Central memory CD8-positive, alpha-beta T cell (primary cell): ENCODE measurements around the gene MYOF.
A peak's percentile ranks its signal among the peaks of the same experiment; 100 is the strongest.
"Not testable (repeated sequence)": the region's sequence is repeated elsewhere in the genome, so short reads cannot be mapped to it uniquely, and the experiment has no call there.

Source experiments
- ATAC-seq: fragments of 150-1000 bp; cut with Tn5 transposase; replicated peaks from 2 replicates; pipeline ENCODE4 v1.10.0; 2022; ENCODE audit warnings: mild to moderate bottlenecking, moderate FRiP score, moderate number of reproducible peaks; ENCODE audit not compliant: poor library complexity, severe bottlenecking; ENCODE audit errors: extremely low read depth
- DNase-seq, 2 donors: peaks; one replicate each; pipeline ENCODE4 v3.0.0; 2021; ENCODE audit warnings: low spot score in 2 of 2
- H3K27ac Mint-ChIP-seq: one replicate; pipeline ENCODE4 v1.8.0; 2022; ENCODE audit warnings: low read depth, mild to moderate bottlenecking, moderate library complexity, mixed read lengths
- H3K27me3 Mint-ChIP-seq: one replicate; pipeline ENCODE4 v1.8.0; 2022; ENCODE audit warnings: mixed read lengths
- H3K36me3 Mint-ChIP-seq: one replicate; pipeline ENCODE4 v1.8.0; 2022; ENCODE audit warnings: mild to moderate bottlenecking, moderate library complexity, mixed read lengths; ENCODE audit not compliant: insufficient read depth
- H3K4me1 Mint-ChIP-seq: one replicate; pipeline ENCODE4 v1.8.0; 2022; ENCODE audit warnings: mixed read lengths
- H3K4me3 Mint-ChIP-seq: one replicate; pipeline ENCODE4 v1.8.0; 2022; ENCODE audit warnings: mild to moderate bottlenecking, moderate library complexity, mixed read lengths
- H3K9me3 Mint-ChIP-seq: one replicate; pipeline ENCODE4 v1.8.0; 2022; ENCODE audit warnings: mixed read lengths

Gene MYOF

DNA sequence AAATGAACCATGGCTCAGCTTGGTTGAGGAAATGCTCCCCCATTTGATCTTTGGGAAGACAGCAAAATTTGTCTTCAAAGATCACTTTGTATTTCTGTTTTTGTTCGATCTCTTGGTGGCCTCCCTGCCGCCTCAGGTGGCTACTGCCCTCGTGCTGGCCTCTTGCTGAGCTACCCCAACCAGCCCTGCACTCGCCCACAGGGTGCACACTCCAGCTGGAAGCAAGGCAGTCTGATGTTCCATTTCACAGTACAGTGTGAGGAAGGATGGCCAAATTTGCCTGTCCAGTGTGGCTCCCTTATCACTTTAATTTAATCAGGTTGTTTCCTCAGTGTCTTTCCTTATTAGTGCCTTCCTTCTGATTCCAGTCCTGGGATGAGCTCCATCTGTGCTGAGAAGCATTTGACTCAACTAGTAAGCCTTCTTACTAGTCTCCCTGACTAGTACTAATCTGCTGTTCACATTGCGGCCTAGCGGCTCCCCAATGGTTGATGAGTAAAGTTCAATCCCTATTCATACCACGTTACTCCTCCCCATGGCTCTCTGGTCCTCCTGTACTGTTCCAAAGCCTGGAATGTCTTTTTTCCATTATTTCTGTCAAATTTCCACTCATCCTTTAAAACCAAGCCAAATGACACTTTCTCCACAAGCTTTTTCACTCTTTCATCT lies 8.2 kb downstream of the MYOF start:
- no peaks in the 10 kb centered on the region for H3K9me3 Mint-ChIP-seq
- no peak overlapping the region for H3K4me3 Mint-ChIP-seq
- ATAC-seq: no peak
- no peak overlapping the region for H3K27ac Mint-ChIP-seq
- no peaks in the 10 kb centered on the region for H3K36me3 Mint-ChIP-seq
- no peaks in the 10 kb centered on the region for H3K4me1 Mint-ChIP-seq
- no peak for DNase-seq
- no peaks in the 10 kb centered on the region for H3K27me3 Mint-ChIP-seq

DNA sequence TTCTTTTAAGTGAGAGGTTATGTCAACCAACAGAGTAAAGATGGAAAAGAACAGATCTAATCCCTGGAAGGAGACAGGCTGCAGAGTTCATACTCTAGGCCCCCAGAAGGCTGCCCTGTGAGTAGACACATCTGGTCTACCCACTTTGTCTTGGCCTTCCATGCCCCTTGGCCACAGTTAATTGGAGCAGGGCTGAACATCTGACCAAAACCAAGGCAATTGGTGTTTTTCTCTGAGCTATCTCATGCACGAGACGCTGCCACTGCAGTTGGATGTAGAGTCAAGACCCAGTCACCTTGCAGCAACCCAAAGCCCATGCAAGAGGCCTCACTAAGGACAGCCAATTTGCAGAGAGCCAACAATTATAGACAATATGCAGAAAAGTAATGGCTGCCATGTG lies 9.0 kb downstream of the MYOF start:
- DNase-seq: no peak
- Mint-ChIP-seq H3K9me3 (no peaks in the 10 kb centered on the region), H3K27ac (no peak overlapping the region), H3K27me3 (no peaks in the 10 kb centered on the region), H3K4me1 (no peaks in the 10 kb centered on the region), H3K4me3 (no peak overlapping the region), H3K36me3 (no peaks in the 10 kb centered on the region)
- ATAC-seq: no peak

DNA sequence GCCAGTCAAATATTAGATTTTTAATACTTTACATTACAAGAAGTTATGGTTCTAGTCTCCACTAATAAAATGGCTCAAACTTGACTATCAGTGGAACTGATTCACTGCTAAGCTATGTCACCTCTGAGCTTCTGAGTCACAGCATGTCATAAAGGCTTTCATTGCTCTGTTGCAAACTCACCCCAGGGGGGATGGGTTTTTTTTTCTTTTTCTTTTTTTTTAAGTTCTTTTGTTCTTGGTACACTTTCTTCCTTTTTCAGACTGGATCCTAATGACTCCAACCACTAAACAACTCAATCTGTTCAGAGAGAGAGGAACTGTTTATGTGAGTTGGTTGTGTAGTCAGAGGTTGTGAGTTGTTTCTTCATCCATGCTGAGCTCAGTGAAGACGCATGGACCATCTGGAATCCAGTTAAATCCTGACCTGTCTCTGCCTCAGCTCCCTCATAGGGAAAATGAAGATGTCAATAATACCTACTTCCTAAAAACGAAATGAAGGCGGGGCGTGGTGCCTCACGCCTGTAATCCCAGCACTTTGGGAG lies 11.0 kb downstream of the MYOF start:
- H3K27ac Mint-ChIP-seq: no peak overlapping the region
- H3K9me3 Mint-ChIP-seq: no peaks in the 10 kb centered on the region
- ATAC-seq (no peak), DNase-seq (no peak)
- H3K4me3 Mint-ChIP-seq: no peak overlapping the region
- H3K36me3 Mint-ChIP-seq: no peaks in the 10 kb centered on the region
- H3K27me3 Mint-ChIP-seq: no peaks in the 10 kb centered on the region
- H3K4me1 Mint-ChIP-seq: no peaks in the 10 kb centered on the region

DNA sequence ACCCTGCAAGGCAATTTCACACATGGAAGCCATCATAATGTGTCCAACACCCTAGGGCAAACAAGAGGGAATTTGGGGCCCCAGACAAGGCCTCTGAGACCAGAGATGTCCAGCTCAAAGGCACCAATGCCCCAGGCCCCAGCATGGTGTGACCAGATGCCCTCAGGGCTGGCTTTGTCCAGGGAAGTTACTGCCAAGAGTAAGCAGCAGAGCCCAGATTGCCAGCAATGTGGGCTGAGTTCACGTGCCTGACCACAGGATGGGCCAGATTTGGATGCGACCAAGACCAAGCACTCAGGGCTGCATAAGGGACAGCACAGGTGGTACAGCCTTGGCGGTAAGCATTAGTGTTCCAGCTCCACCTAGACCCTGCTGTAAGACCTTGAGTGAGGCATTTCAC lies 12.7 kb downstream of the MYOF start:
- H3K9me3 Mint-ChIP-seq: no peaks in the 10 kb centered on the region
- ATAC-seq (no peak), DNase-seq (no peak)
- H3K27ac Mint-ChIP-seq: no peak overlapping the region
- H3K4me1 Mint-ChIP-seq: no peaks in the 10 kb centered on the region
- no peak overlapping the region for H3K4me3 Mint-ChIP-seq
- no peaks in the 10 kb centered on the region for H3K27me3 Mint-ChIP-seq
- H3K36me3 Mint-ChIP-seq: no peaks in the 10 kb centered on the region

DNA sequence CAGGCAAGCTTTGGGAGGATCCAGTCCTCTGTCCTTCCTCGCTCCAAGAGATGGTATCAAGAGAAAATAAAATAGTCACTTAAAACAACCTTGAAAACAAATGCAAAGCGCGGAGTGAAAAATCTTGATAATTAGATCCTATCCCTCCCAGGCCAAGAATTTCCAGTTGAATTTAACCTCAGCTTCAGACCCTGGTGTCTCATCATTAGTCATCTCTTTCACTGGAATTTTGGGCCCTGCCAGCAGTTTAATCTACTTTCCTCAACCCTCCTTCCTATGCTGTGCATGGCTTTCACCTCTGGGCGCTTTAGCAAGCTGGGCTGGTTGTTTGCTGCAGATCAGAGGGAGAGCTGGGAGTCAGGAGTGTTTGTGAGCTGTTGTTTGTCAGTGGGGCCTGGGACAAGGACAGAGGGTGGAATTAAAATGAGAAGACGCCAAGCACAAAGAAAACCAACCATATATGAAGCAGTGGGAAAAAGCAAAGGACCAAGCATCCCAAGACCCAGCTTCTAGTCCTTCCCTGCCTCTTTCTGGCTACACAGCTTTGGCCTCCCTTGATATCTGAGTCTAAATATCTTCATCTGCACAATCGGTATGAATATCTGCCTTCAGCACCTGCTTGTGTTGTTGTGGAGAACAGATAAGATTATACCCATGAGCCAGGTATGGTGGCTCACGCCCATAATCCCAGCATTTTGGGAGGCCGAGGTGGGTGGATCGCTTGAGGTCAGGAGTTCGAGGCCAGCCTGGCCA lies 13.5 kb downstream of the MYOF start:
- Mint-ChIP-seq H3K27ac (no peak overlapping the region), H3K36me3 (no peaks in the 10 kb centered on the region), H3K27me3 (no peaks in the 10 kb centered on the region), H3K9me3 (no peaks in the 10 kb centered on the region), H3K4me3 (no peak overlapping the region), H3K4me1 (no peaks in the 10 kb centered on the region)
- ATAC-seq: no peak
- no peak for DNase-seq

DNA sequence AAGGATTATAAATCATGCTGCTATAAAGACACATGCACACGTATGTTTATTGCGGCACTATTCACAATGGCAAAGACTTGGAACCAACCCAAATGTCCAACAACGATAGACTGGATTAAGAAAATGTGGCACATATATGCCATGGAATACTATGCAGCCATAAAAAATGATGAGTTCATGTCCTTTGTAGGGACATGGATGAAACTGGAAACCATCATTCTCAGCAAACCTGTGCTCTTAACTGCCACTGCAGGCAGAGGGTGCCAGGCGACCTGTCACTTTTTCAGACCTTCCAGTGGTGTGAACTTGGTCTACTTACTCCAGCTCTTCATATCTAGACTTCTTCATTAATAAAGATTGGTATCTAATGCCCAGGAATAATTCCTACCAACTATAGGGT lies 14.5 kb downstream of the MYOF start:
- not testable (repeated sequence) for DNase-seq, ATAC-seq

DNA sequence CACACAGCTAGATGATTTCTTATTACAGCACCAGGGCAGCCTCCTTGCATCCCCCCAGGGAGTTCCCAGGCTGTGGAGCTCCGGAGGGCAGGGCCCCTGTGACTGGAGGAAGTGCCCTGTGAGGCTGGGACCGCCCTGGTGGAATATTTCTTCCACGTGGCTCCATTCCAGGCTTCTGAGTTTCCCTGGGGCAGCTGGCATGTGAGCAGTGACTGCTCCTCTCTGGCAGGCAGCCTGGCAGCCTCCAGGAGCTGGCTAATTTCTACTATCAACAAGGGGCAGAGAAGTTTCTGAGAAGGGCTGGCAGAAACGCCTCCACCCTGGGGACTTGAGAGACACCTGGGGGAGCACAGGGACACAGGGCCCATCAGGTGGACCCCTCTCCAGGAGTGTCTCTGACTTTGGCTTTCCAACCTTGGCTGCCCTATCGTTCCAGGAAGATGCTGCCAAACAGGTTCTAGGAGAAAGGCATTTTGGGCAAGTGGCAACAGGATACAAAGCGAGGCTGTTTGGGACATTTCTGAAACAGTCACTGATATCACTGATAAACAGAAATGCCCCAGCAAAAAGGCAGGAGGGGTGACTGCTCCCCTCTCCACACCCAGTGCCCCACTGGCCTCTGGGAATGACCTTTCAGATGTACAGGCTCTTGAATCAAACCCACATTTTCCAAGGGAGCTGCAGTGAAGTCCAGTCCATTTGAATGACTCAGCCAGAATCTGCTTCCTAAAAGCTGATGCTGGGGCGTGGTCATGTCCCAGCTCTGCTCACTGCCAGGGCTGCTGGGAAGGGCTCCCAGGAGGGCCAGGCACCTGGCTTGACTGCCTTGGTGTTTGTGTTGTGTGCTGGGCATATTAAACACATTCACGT lies 16.1 kb downstream of the MYOF start:
- Mint-ChIP-seq H3K27me3 (no peaks in the 10 kb centered on the region), H3K4me3 (no peak overlapping the region), H3K36me3 (no peaks in the 10 kb centered on the region), H3K9me3 (no peaks in the 10 kb centered on the region), H3K4me1 (peaks cover 6% of the 10 kb centered on the region), H3K27ac (no peak overlapping the region)
- DNase-seq (no peak), ATAC-seq (no peak)

More for the DNA sequence above, 14.5 kb downstream of the MYOF start:
- not testable (repeated sequence) for H3K9me3 Mint-ChIP-seq, H3K4me3 Mint-ChIP-seq, H3K27ac Mint-ChIP-seq, H3K27me3 Mint-ChIP-seq, H3K36me3 Mint-ChIP-seq, H3K4me1 Mint-ChIP-seq

DNA sequence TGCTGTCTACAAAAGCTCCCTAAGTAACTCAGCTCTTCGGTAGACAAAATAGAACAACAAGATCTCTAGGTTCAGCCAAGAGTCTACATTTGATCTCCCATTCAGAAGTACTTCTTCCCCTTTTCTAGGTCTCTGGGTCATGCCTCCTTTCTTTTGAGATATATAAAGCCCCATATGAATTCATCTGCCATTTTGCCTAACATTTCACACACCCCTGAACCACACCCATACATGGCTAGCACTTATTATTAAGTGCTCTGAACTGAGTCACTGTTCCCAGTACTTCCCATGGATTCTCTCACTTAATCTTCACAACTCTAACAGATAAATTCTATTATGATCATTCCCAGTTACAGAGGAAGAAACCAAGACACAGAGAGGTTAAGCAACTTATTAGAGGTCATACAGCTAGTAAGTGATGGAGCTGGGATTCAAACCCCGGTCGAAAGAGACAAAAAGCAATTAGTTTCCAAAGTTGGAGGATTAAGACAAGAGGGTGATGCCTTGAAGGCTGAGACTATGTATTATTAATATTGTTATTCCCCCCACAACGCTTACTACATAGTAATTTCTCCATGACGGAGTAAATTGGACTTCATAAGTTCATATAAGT lies 17.3 kb downstream of the MYOF start:
- Mint-ChIP-seq H3K27me3 (peaks cover 5% of the 10 kb centered on the region), H3K4me1 (peaks cover 6% of the 10 kb centered on the region), H3K4me3 (no peak overlapping the region), H3K9me3 (no peaks in the 10 kb centered on the region), H3K27ac (no peak overlapping the region), H3K36me3 (no peaks in the 10 kb centered on the region)
- DNase-seq (no peak), ATAC-seq (no peak)

DNA sequence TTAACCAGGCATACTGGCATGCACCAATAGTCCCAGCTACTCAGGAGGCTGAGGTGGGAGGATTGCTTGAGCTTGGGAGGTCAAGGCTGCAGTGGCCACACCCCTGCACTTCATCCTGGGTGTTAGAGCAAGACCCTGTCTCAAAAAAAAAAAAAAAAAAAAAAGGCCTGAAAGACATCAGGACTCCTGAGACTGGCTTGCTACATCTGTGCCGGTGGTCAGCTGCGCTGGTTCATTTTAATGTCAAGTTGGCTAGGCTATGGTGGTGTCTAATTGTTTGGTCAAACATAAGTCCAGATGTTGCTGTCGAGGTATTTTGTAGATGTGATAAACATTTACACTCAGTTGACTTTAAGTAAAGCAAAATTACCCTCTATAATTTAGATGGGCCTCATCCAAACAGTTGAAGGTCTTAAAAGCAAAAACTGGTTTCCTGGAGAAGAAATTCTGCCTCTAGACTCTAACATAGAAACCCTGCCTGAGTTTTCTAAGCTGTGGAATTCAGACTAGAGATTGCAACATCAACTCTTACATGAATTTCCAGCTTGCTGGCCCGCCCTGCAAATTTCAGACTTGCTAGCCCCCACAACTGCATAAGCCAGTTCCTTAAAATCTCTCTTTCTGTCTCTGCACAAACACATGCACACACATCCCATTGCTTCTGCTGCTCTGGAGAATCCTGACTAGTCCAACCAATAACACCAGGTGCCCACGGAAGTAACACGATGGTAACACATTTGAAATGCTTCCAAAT lies 18.2 kb downstream of the MYOF start:
- no peak for DNase-seq
- H3K4me1 Mint-ChIP-seq: peaks cover 6% of the 10 kb centered on the region
- no peaks in the 10 kb centered on the region for H3K36me3 Mint-ChIP-seq
- peaks cover 14% of the 10 kb centered on the region for H3K27me3 Mint-ChIP-seq
- no peak for ATAC-seq
- H3K27ac Mint-ChIP-seq: no peak overlapping the region
- no peaks in the 10 kb centered on the region for H3K9me3 Mint-ChIP-seq
- H3K4me3 Mint-ChIP-seq: no peak overlapping the region

DNA sequence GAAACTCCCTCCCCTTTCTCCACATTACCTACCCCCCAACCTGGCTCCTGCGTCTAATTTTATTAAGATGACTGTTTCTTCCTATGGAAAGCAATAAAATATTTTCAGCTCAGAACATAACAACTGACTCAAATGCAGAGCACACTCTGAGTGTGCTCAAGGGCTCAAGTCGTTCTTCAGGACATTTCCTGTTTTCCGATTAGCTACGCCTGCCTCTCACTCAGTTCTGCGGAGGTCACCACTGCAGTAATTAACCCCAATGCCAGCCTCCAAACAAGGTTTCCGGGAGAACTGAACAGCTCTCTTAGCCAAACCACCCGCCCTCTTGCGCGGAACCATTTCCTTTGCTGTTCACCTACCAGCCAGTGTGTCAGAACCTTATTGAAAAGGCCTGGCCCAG lies 19.3 kb downstream of the MYOF start:
- no peak for DNase-seq
- peak overlapping the region; percentile 16 for H3K4me3 Mint-ChIP-seq
- H3K27ac Mint-ChIP-seq: no peak overlapping the region

DNA sequence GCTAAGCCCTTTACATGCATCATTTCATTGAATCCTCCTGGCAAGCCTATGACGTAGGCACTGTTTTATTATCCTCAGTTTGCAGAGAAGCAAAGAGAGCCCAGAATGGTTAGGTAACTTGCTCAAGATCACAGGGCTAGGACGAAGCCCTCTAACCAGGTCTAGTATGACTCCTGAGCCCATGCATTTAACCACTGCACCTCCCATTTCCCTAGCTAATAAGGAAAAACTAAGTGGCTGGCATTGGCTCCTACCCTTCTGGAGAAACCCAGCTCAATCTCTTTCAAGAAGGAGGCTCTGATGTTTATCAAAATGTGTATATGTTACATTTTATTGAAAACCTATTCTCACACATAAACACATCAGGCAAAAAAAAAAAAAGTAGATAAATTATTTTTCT lies 19.8 kb downstream of the MYOF start:
- DNase-seq (no peak), ATAC-seq (no peak)
- Mint-ChIP-seq H3K4me3 (no peak overlapping the region), H3K36me3 (no peaks in the 10 kb centered on the region), H3K27ac (no peak overlapping the region), H3K27me3 (peaks cover 20% of the 10 kb centered on the region), H3K9me3 (no peaks in the 10 kb centered on the region), H3K4me1 (peaks cover 6% of the 10 kb centered on the region)

More for the DNA sequence above, 19.3 kb downstream of the MYOF start:
- Mint-ChIP-seq H3K36me3 (no peaks in the 10 kb centered on the region), H3K27me3 (peaks cover 20% of the 10 kb centered on the region), H3K4me1 (peaks cover 6% of the 10 kb centered on the region), H3K9me3 (no peaks in the 10 kb centered on the region)
- no peak for ATAC-seq

DNA sequence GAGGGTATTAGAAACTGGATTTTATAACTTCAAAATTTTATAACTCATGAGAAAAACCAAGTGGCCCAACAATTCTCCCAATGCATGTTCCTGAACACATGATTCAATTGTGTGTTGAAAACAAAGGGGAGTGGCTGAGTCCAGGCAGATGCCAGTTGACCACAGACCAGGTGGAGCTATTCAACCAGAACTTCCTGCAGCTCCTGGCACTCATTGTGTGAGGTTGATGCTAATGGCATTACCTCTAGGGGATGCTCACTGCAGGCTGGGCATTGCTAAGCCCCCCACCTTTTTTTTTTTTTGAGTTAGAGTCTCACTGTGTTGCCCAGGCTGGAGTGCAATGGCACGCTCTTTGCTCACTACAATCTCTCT lies 20.3 kb downstream of the MYOF start:
- Mint-ChIP-seq H3K27me3 (peaks cover 21% of the 10 kb centered on the region), H3K27ac (no peak overlapping the region), H3K9me3 (no peaks in the 10 kb centered on the region), H3K4me1 (peaks cover 6% of the 10 kb centered on the region), H3K4me3 (no peak overlapping the region), H3K36me3 (no peaks in the 10 kb centered on the region)
- DNase-seq: no peak
- no peak for ATAC-seq
